HepG2 (cell line): ENCODE measurements around the gene CPNE8. TPM values are rescaled to one million over a fixed set of nuclear protein-coding genes. Genes with fewer than 3 reads are reported as not detected.

ENCODE experiments used
- ARID2 ChIP-seq: sonication (generic); formaldehyde crosslinking; IDR thresholded peaks from 2 replicates; pipeline ENCODE4 v1.8.1; 2022; ENCODE audit warnings: mild to moderate bottlenecking, missing genetic modification reagents, borderline replicate concordance
- BCL6 ChIP-seq: IDR thresholded peaks from 2 replicates; pipeline ENCODE4 v1.6.1; 2016; ENCODE audit warnings: missing genetic modification reagents, missing compliant biosample characterization
- GZF1 ChIP-seq: sonication (generic); formaldehyde crosslinking; IDR thresholded peaks from 2 replicates; pipeline ENCODE4 v1.5.1; 2020; ENCODE audit warnings: mild to moderate bottlenecking, missing genetic modification reagents
- IKZF4 ChIP-seq: sonication (generic); formaldehyde crosslinking; IDR thresholded peaks from 2 replicates; pipeline ENCODE4 v1.5.1; 2020; ENCODE audit warnings: borderline replicate concordance, mild to moderate bottlenecking, low read depth, missing genetic modification reagents; ENCODE audit errors: not compliant biosample characterization
- MYC ChIP-seq: sonication (generic); formaldehyde crosslinking; IDR thresholded peaks from 2 replicates; pipeline ENCODE4 v1.9.0; 2021; ENCODE audit warnings: missing genetic modification reagents, borderline replicate concordance
- NCOR1 ChIP-seq: fragments of 200-600 bp; sonication (generic); IDR thresholded peaks from 2 replicates; pipeline ENCODE4 v1.7.0; 2017; ENCODE audit warnings: antibody characterized with exemption, low read length, borderline replicate concordance
- POLR2G ChIP-seq: fragments of 200-400 bp; formaldehyde crosslinking; IDR thresholded peaks from 2 replicates; pipeline ENCODE4 v1.6.1; 2018; ENCODE audit warnings: mild to moderate bottlenecking, low read depth, low read length, moderate library complexity
- TAF1 ChIP-seq: sonication (generic); formaldehyde crosslinking; IDR thresholded peaks from 2 replicates; pipeline ENCODE4 v1.4.0; 2020; ENCODE audit warnings: missing genetic modification reagents
- THRA ChIP-seq: sonication (generic); formaldehyde crosslinking; IDR thresholded peaks from 2 replicates; pipeline ENCODE4 v1.4.0; 2020; ENCODE audit warnings: missing genetic modification reagents, borderline replicate concordance
- ZFP90 ChIP-seq: sonication (generic); formaldehyde crosslinking; IDR thresholded peaks from 2 replicates; pipeline ENCODE4 v1.8.0; 2022; ENCODE audit warnings: missing genetic modification reagents, mild to moderate bottlenecking, inconsistent platforms, borderline replicate concordance
- ZNF142 ChIP-seq: sonication (generic); formaldehyde crosslinking; IDR thresholded peaks from 2 replicates; pipeline ENCODE4 v1.4.0; 2020; ENCODE audit warnings: missing genetic modification reagents
- ZNF414 ChIP-seq: sonication (generic); formaldehyde crosslinking; IDR thresholded peaks from 2 replicates; pipeline ENCODE4 v1.5.0; 2020; ENCODE audit warnings: missing genetic modification reagents
- ZNF580 ChIP-seq: IDR thresholded peaks from 2 replicates; pipeline ENCODE4 v1.6.1; 2016; ENCODE audit warnings: low read depth, borderline replicate concordance
- ZNF800 ChIP-seq: sonication (generic); formaldehyde crosslinking; IDR thresholded peaks from 2 replicates; pipeline ENCODE4 v1.4.0; 2020; ENCODE audit warnings: missing genetic modification reagents
- polyA plus RNA-seq, 8 experiments: library from polyadenylated mRNA; depleted of rRNA in 3 of 8; stranded (reverse) in 7 of 8; unstranded in 1 of 8; fragments of >200 nt; fragmentation: Illumina TruSeq in 4 of 8; extraction: Trizol in 4 of 8; gene quantifications; 2 replicates each; pipeline versions ENCODE4 v1.2.1 to v1.2.3, GENCODE V29; 2011 to 2016; ENCODE audit warnings: low read depth in 4 of 8, missing spikeins in 1 of 8, mixed read lengths in 1 of 8; ENCODE audit not compliant: insufficient read depth in 1 of 8
- total RNA-seq, 5 experiments: library from RNA; depleted of rRNA; stranded (reverse); fragments of >200 nt; fragmentation: Illumina TruSeq; extraction: Trizol; gene quantifications; 2 replicates each; pipeline ENCODE4 v1.2.3, GENCODE V29; 2016; ENCODE audit warnings: low read depth in 1 of 5

The CPNE8 gene
- total and polyA plus RNA-seq, 2 of the 13 experiments (the other 11 are each of a cell fraction or from before 2014, with no cell fraction given) = 2.4 to 2.7 TPM

GRCh38 chr12:38904537-38905479 lies 583 bp downstream of the CPNE8 start (continued):
- TF ChIP-seq ZNF142 (CRISPR knock-in tag) (0 out of 2 replicates have a peak, but pooled peaks have one; percentile 42), THRA (CRISPR knock-in tag) (no peak), ZNF580 (CRISPR knock-in tag) (no peak), NCOR1 (no peak), ZNF800 (0 out of 2 replicates have a peak, but pooled peaks have one; percentile 18), IKZF4 (CRISPR knock-in tag) (no peak), ARID2 (CRISPR knock-in tag) (no peak), ZNF414 (CRISPR knock-in tag) (0 out of 2 replicates have a peak, but pooled peaks have one; percentile 42), MYC (peak; percentile 15; the same call in 1 of the 2 replicates), TAF1 (CRISPR knock-in tag) (peak; percentile 26; the same call in 1 of the 2 replicates), GZF1 (CRISPR knock-in tag) (no peak), POLR2G (peak; percentile 44; the same call in 1 of the 2 replicates), BCL6 (CRISPR knock-in tag) (no peak), ZFP90 (CRISPR knock-in tag) (peak; percentile 49)
